ENCODE results near the gene OR2AG2. TPM values are rescaled to one million over a fixed set of nuclear protein-coding genes. Genes with fewer than 3 reads are reported as not detected.

OR2AG2 gene
- total RNA-seq, 1 experiment from 2014 or later: 0.37 TPM

- Mint-ChIP-seq H3K27me3 (ENCODE audit: insufficient read depth, unreplicated experiment) (peaks cover 71% of the 10 kb centered on the region), H3K27ac (ENCODE audit: low read depth, unreplicated experiment) (no peak overlapping the region), H3K36me3 (ENCODE audit: insufficient read depth, unreplicated experiment) (no peaks in the 10 kb centered on the region), H3K4me3 (ENCODE audit: unreplicated experiment) (no peak overlapping the region), H3K4me1 (ENCODE audit: insufficient read depth, unreplicated experiment) (no peaks in the 10 kb centered on the region), H3K9me3 (ENCODE audit: unreplicated experiment) (no peaks in the 10 kb centered on the region)
- BruUV-seq (replicated peaks): no TSS peak
- ChIA-PET POLR2A (no interaction called here), CTCF (interaction anchor here (0.9 to 2.7 kb wide), 4 partner anchors 9 to 36 kb away, joined by 3 to 10 read pairs (median 8); no protein-coding TSS in a partner anchor)
- intact Hi-C loops (cut with micrococcal nuclease): no loop called here
- no peak for TF ChIP-seq CTCF (IDR thresholded peaks at IDR 0.05; ENCODE audit: unreplicated experiment)
- DNase-seq (ENCODE audit: unreplicated experiment): no peak
Measured at GRCh38 chr11:6719576-6719975, 52.2 kb downstream of the OR2AG2 start.

GRCh38 chr11:6717426-6717825 is 54.4 kb downstream of the OR2AG2 start:
- ChIA-PET CTCF (interaction anchor here (1.1 to 1.3 kb wide), 3 partner anchors 23 to 274 kb away, joined by 3 to 6 read pairs (median 4); no protein-coding TSS in a partner anchor), POLR2A (no interaction called here)
- H3K4me1 Mint-ChIP-seq (ENCODE audit: insufficient read depth, unreplicated experiment): no peaks in the 10 kb centered on the region
- H3K27me3 Mint-ChIP-seq (ENCODE audit: insufficient read depth, unreplicated experiment): peaks cover 53% of the 10 kb centered on the region
- no peak overlapping the region for H3K4me3 Mint-ChIP-seq (ENCODE audit: unreplicated experiment)
- no peak for DNase-seq (ENCODE audit: unreplicated experiment)
- TF ChIP-seq CTCF (IDR thresholded peaks at IDR 0.05; ENCODE audit: unreplicated experiment): no peak
- BruUV-seq (replicated peaks): no TSS peak
- H3K9me3 Mint-ChIP-seq (ENCODE audit: unreplicated experiment): no peaks in the 10 kb centered on the region
- intact Hi-C loops (cut with micrococcal nuclease): no loop called here
- H3K27ac Mint-ChIP-seq (ENCODE audit: low read depth, unreplicated experiment): no peak overlapping the region
- no peaks in the 10 kb centered on the region for H3K36me3 Mint-ChIP-seq (ENCODE audit: insufficient read depth, unreplicated experiment)

Other genes with a start within 250 kb of the OR2AG2 start
- 23.4 and 27.6 TPM in 2 replicates for gene RRP8, start 168.4 kb downstream of the OR2AG2 start, total RNA-seq (2022)
- 78.9 and 92.3 TPM in 2 replicates for gene ILK, start 168.2 kb downstream of the OR2AG2 start, total RNA-seq (2022)
- 157 and 167 TPM in 2 replicates for gene TAF10, start 159.8 kb downstream of the OR2AG2 start, total RNA-seq (2022)
- gene TPP1, start 152.6 kb downstream of the OR2AG2 start, total RNA-seq (2022): 26.9 and 46.5 TPM in 2 replicates
- 0.19 and 0.27 TPM in 2 replicates for gene DCHS1, start 116.2 kb downstream of the OR2AG2 start, total RNA-seq (2022)
- 78.0 and 88.4 TPM in 2 replicates for gene MRPL17, start 88.6 kb downstream of the OR2AG2 start, total RNA-seq (2022)
- not detected in 2 replicates for gene OR2AG1, start 11.0 kb upstream of the OR2AG2 start, total RNA-seq (2022)
- 0.17 and 0.28 TPM in 2 replicates for gene OR6A2, start 27.7 kb upstream of the OR2AG2 start, total RNA-seq (2022)
- gene OR10A5, start 73.7 kb upstream of the OR2AG2 start, total RNA-seq (2022): not detected in 2 replicates
- not detected in 2 replicates for gene OR10A2, start 91.1 kb upstream of the OR2AG2 start, total RNA-seq (2022)
- not detected in 2 replicates for gene OR10A4, start 104.6 kb upstream of the OR2AG2 start, total RNA-seq (2022)
- gene OR2D2, start 120.5 kb upstream of the OR2AG2 start, total RNA-seq (2022): 0.37 and 0.56 TPM in 2 replicates
- gene OR2D3, start 149.0 kb upstream of the OR2AG2 start, total RNA-seq (2022): not detected in 2 replicates
- gene ZNF215, start 154.4 kb upstream of the OR2AG2 start, total RNA-seq (2022): 9.2 and 11.1 TPM in 2 replicates
- gene ZNF214, start 248.4 kb upstream of the OR2AG2 start, total RNA-seq (2022): 3.1 and 4.2 TPM in 2 replicates
- gene NLRP14, start 248.5 kb upstream of the OR2AG2 start, total RNA-seq (2022): not detected in 2 replicates

Measured in MCF 10A (cell line).